Body of pancreas (tissue), 4 donors: ENCODE data around the gene WRAP73. TPM values are rescaled to one million over a fixed set of nuclear protein-coding genes. Genes with fewer than 3 reads are reported as not detected.
A peak's percentile ranks its signal among the peaks of the same experiment; 100 is the strongest.
"Not testable (repeated sequence)": the region's sequence is repeated elsewhere in the genome, so short reads cannot be mapped to it uniquely, and the experiment has no call there.

Source experiments
- ATAC-seq: fragments of 150-250 bp; one replicate; pipeline ENCODE4 v1.9.1; 2016
- DNase-seq, 4 donors: peaks; one replicate each; pipeline ENCODE4 v3.0.0-alpha.2; 2019
- H3K27ac ChIP-seq, 4 donors: fragments of 200-600 bp; sonication (generic); 1 replicate in 3 of 4; 2 replicates in 1 of 4; pipeline versions ENCODE4 v1.5.1 to v1.6.1; 2016 to 2019; ENCODE audit warnings: mild to moderate bottlenecking in 1 of 4, mixed read lengths in 1 of 4, moderate library complexity in 1 of 4
- H3K27me3 ChIP-seq, 2 donors: fragments of 200-600 bp; sonication (generic); one replicate each; pipeline ENCODE4 v1.6.0; 2016; ENCODE audit warnings: mild to moderate bottlenecking in 1 of 2
- H3K36me3 ChIP-seq, 2 donors: fragments of 200-600 bp; sonication (generic); replicated peaks in 1 of 2; 2 replicates each; pipeline ENCODE4 v1.5.1; 2016; ENCODE audit warnings: low read depth in 2 of 2; ENCODE audit not compliant: insufficient read depth in 1 of 2
- H3K4me1 ChIP-seq: fragments of 200-600 bp; sonication (generic); one replicate; pipeline ENCODE4 v1.6.0; 2016
- H3K4me3 ChIP-seq, 2 donors: fragments of 200-600 bp; sonication (generic); 1 replicate in 1 of 2; 2 replicates in 1 of 2; pipeline ENCODE4 v1.5.1; 2016 to 2019
- H3K9me3 ChIP-seq, 3 donors: fragments of 200-600 bp; sonication (generic); 1 replicate in 2 of 3; 2 replicates in 1 of 3; pipeline ENCODE4 v1.5.1; 2016
- POLR2A ChIP-seq, 3 donors: fragments of 450-650 bp; IDR thresholded peaks; one replicate each; pipeline ENCODE4 v1.6.1; 2016; ENCODE audit warnings: antibody characterized with exemption in 3 of 3, mild to moderate bottlenecking in 2 of 3
- WGBS, 2 donors: methylation state at CpG; one replicate each; pipeline ENCODE4 v1.1.5; 2017; 5-methylcytosine and 5-hydroxymethylcytosine counted together
- intact Hi-C: fragments of 100-400 bp; cut with DNase I; formaldehyde crosslinking; loops from one replicate; pipeline ENCODE4 v1.15.1; 2023
- total RNA-seq, 2 donors: library from RNA; depleted of rRNA; stranded (reverse); fragments of >200 nt; gene quantifications; one replicate each; pipeline ENCODE4 v1.1.0, GENCODE V29; 2016
- TF ChIP-seq, protein P1 (sequence below), 7 experiments: fragments of 450-650 bp in 4 of 7; fragments of 200-600 bp in 3 of 7; sonication (generic) in 3 of 7; IDR thresholded peaks; one replicate each; pipeline ENCODE4 v1.5.1; 2016 to 2019; ENCODE audit warnings: antibody characterized with exemption in 7 of 7

Gene WRAP73
- total RNA-seq, 2 donors from 2014 or later = 7.8 to 35.6 TPM

DNA sequence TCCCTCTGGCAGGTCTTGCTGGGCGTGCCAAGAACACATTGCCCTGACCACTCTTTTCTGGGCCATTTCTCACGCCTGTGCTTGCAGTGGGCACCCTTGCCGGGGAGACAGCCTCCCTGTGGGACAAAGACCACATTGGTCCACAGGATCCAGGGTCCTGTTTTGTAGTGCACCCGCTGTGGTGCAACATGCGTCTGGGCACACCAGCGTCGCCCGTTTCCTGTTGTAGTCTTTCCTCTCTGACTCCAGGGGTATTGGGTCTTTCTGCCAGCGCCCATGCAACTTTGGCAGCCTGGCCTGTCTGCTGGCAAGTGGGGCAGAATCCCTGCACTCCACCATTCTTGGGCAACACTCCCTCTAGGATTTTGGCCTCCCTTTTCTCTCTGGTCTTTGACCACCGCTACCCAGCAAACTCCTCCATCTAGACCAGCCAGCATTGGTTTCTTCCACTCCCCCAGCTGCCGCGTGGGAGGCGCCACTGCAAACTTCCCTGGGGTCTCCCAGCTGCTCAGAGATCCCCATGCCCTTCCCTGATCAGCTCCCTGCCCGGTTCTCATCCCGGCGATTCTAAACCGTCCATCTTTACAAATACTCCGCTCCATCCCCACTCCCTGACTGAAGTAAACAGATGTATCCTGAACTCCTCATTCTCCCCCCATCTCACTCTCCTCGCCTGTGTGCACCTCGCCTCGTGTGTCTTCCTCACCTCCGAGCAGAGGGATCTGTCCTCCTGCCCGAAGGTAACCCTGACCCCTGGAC is 26.3 kb downstream of the WRAP73 start:
- ATAC-seq = no peak
- Histone ChIP-seq H3K36me3 (peaks cover 0 to 8% of the 10 kb centered on the region in 2 donors), H3K4me3 (peak overlapping the region; percentile 67 to 98), H3K27me3 (no peaks in the 10 kb centered on the region), H3K4me1 (peaks cover 34% of the 10 kb centered on the region), H3K9me3 (no peaks in the 10 kb centered on the region), H3K27ac (peak overlapping the region in 3 of 4 donors; percentile 26 to 70 (median 69))
- no peak for TF ChIP-seq POLR2A (IDR thresholded peaks at IDR 0.05)
- TF ChIP-seq, protein P1, sequence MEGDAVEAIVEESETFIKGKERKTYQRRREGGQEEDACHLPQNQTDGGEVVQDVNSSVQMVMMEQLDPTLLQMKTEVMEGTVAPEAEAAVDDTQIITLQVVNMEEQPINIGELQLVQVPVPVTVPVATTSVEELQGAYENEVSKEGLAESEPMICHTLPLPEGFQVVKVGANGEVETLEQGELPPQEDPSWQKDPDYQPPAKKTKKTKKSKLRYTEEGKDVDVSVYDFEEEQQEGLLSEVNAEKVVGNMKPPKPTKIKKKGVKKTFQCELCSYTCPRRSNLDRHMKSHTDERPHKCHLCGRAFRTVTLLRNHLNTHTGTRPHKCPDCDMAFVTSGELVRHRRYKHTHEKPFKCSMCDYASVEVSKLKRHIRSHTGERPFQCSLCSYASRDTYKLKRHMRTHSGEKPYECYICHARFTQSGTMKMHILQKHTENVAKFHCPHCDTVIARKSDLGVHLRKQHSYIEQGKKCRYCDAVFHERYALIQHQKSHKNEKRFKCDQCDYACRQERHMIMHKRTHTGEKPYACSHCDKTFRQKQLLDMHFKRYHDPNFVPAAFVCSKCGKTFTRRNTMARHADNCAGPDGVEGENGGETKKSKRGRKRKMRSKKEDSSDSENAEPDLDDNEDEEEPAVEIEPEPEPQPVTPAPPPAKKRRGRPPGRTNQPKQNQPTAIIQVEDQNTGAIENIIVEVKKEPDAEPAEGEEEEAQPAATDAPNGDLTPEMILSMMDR (IDR thresholded peaks at IDR 0.05) = no peak
- DNase-seq = no peak
- intact Hi-C loops = no loop called here
- 23 to 27% methylated on average over 22 to 23 of the region's 23 CpGs for WGBS, 2 donors

DNA sequence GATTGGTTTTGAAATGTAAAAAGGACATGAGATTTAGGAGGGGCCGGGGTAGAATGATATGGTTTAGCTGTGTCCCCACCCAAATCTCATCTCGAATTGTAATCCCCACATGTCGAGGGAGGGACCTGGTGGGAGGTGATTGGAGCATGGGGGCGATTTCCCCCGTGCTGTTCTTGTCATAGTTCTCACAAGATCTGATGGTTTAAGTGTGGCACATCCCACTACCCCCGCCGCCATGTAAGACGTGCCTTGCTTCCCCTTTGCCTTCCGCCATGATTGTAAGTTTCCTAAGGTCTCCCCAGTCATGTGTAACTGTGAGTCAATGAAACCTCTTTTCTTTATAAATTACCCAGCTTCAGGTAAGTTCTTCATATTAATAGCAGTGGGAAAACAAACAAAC is 27.8 kb downstream of the WRAP73 start:
- ATAC-seq, intact Hi-C loops: not testable (repeated sequence)

DNA sequence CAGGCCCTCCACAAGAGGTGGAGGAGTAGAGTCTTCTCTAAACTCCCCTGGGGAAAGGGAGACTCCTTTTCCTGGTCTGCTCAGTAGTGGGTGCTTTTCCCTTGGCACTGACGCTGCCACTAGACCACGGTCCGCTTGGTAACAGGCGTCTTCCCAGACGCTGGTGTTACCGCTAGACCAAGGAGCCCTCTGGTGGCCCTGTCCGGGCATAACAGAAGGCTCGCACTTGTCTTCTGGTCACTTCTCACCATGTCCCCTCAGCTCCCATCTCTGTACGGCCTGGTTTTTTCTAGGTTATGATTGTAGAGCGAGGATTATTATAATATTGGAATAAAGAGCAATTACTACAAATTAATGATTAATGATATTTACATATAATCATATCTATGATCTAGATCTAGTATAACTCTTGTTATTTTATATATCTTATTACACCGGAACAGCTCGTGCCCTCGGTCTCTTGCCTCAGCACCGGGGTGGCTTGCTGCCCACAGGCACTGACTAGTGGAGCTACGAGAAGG is 28.7 kb downstream of the WRAP73 start:
- H3K27ac ChIP-seq, H3K27me3 ChIP-seq, H3K4me3 ChIP-seq, ATAC-seq, H3K36me3 ChIP-seq, intact Hi-C loops, H3K9me3 ChIP-seq: not testable (repeated sequence)
- TF ChIP-seq, protein P1 (IDR thresholded peaks at IDR 0.05) = peak; percentile 19 to 72 (median 56)
- peaks cover 35% of the 10 kb centered on the region for H3K4me1 ChIP-seq
- DNase-seq = peak; percentile 43 to 58 (median 46)
- 15 to 19% methylated on average over 15 of the region's 15 CpGs for WGBS, 2 donors

More for the DNA sequence above, 27.8 kb downstream of the WRAP73 start:
- WGBS, 2 donors = 72 to 80% methylated on average over 9 of the region's 9 CpGs
- H3K27me3 ChIP-seq, H3K27ac ChIP-seq, DNase-seq, H3K4me3 ChIP-seq, H3K9me3 ChIP-seq, H3K36me3 ChIP-seq: not testable (repeated sequence)
- peaks cover 35% of the 10 kb centered on the region for H3K4me1 ChIP-seq

DNA sequence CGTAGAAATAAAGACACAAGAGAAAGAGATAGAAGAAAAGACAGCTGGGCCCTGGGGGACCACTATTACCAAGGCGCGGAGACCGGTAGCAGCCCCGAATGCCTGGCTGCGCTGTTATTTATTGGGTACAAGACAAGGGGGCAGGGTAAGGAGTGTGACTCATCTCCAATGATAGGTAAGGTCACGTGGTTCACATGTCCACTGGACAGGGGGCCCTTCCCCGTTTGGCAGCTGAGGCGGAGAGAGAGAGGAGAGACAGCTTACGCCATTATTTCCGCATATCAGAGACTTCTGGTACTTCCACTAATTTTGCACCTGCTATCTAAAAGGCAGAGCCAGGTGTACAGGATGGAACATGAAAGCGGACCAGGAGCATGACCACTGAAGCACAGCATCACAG is 29.2 kb downstream of the WRAP73 start:
- Histone ChIP-seq H3K27me3 (no peaks in the 10 kb centered on the region), H3K4me1 (peaks cover 30% of the 10 kb centered on the region), H3K36me3 (no peaks in the 10 kb centered on the region), H3K4me3 (no peak overlapping the region), H3K9me3 (no peaks in the 10 kb centered on the region), H3K27ac (no peak overlapping the region)
- ATAC-seq (no peak), DNase-seq (no peak)
- intact Hi-C loops = no loop called here
- 72 to 74% methylated on average over 11 to 12 of the region's 12 CpGs for WGBS, 2 donors
- TF ChIP-seq POLR2A (IDR thresholded peaks at IDR 0.05) = no peak
- TF ChIP-seq, protein P1 (IDR thresholded peaks at IDR 0.05) = no peak

DNA sequence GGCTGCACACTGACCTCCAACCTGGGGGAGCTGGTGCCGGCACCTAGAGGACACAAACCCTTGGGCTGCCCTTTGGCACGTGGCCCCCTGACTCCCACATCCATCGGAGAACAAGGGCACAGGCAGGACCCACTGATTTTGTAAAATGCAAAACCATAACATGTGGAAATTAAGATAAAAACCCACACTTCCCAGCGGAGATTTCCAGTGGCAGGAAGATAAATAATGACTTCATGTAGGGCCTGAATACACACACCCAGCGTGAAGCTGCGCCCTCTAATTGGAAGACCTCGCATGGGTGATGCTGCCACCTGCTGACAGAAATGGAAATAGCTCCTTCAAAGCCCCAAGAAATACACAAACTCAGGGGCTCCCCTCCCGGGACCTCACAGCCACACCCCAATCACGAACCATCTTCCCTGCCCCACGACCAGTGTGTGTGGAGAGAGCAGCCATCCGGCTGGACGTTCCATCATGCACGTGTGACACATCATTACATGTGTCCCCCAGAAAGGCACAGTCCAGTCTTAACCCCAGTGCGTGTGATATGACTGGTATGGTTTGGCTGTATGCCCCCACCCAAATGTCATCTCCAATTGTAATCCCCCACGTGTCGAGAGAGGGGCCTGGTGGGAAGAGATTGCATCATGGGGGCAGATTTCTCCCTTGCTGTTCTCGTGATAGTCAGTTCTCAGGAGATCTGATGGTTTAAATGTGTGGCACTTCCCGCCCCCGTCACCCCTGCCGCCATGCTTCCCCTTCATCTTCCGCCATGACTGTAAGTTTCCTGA is 30.8 kb downstream of the WRAP73 start:
- ATAC-seq (peak; percentile 84), DNase-seq (peak; percentile 76 to 82 (median 80))
- Histone ChIP-seq H3K4me1 (peaks cover 25% of the 10 kb centered on the region), H3K36me3 (no peaks in the 10 kb centered on the region), H3K27ac (no peak overlapping the region), H3K9me3 (no peaks in the 10 kb centered on the region), H3K4me3 (no peak overlapping the region), H3K27me3 (no peaks in the 10 kb centered on the region)
- no peak for TF ChIP-seq POLR2A (IDR thresholded peaks at IDR 0.05)
- TF ChIP-seq, protein P1 (IDR thresholded peaks at IDR 0.05) = peak; percentile 72 to 87 (median 81)
- intact Hi-C loops = loop anchor here (5.0 kb wide), 1 partner anchor 167 kb away; the partner anchor contains the start of gene ARHGEF16
- 14 to 21% methylated on average over 21 of the region's 21 CpGs for WGBS, 2 donors
